ENCODE results near the gene ABCD3. TPM values are rescaled to one million over a fixed set of nuclear protein-coding genes. Genes with fewer than 3 reads are reported as not detected.
"Not testable (repeated sequence)": the region's sequence is repeated elsewhere in the genome, so short reads cannot be mapped to it uniquely, and the experiment has no call there.

ABCD3 gene
- total RNA-seq, 1 donor from 2014 or later: 38.4 TPM

DNA sequence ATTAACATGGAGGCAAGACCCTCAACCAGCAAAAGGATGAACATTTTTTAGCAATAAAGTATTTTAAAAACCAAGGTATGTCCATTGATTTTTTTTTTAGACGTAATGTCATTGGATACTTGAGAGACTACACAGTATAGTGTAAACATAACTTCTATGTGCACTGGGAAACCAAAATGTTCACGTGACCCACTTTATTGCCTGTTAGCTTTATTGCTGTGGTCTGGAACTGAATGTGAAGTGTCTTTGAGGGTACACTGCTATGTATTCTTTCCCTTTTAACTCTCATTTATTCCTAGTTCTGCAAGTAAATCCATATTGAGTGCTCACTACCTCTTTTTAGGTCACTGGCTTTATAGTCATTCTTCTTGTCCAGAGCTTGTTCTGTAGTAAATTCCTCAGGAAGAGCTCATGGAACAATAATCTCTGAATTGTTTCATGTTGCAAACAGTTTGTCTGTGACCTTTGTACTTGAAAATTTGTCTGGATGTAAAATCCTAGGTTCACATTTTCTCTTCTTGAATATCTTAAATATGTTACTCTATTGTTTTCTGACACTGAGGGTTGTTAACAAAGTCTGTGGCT is 20.6 kb downstream of the ABCD3 start:
- H3K36me3 Mint-ChIP-seq (ENCODE audit: low read depth, unreplicated experiment): peaks cover 8% of the 10 kb centered on the region
- H3K9me3 ChIP-seq (ENCODE audit: insufficient read depth, low read depth, low read length): peaks cover 3% of the 10 kb centered on the region
- no peaks in the 10 kb centered on the region for H3K4me1 ChIP-seq (ENCODE audit: insufficient read depth, low read length)
- TF ChIP-seq, protein P1, sequence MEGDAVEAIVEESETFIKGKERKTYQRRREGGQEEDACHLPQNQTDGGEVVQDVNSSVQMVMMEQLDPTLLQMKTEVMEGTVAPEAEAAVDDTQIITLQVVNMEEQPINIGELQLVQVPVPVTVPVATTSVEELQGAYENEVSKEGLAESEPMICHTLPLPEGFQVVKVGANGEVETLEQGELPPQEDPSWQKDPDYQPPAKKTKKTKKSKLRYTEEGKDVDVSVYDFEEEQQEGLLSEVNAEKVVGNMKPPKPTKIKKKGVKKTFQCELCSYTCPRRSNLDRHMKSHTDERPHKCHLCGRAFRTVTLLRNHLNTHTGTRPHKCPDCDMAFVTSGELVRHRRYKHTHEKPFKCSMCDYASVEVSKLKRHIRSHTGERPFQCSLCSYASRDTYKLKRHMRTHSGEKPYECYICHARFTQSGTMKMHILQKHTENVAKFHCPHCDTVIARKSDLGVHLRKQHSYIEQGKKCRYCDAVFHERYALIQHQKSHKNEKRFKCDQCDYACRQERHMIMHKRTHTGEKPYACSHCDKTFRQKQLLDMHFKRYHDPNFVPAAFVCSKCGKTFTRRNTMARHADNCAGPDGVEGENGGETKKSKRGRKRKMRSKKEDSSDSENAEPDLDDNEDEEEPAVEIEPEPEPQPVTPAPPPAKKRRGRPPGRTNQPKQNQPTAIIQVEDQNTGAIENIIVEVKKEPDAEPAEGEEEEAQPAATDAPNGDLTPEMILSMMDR (IDR thresholded peaks at IDR 0.05; ENCODE audit: insufficient read depth, low read depth, low read length): no peak
- TF ChIP-seq EZH2 (IDR thresholded peaks at IDR 0.05; ENCODE audit: insufficient read depth, low read length): no peak
- peaks cover 8% of the 10 kb centered on the region for H3K4me1 Mint-ChIP-seq (ENCODE audit: low read depth, unreplicated experiment)
- H3K4me2 ChIP-seq (ENCODE audit: low read length): no peak overlapping the region
- peaks cover 88% of the 10 kb centered on the region for H3K79me2 ChIP-seq (ENCODE audit: insufficient read depth, low read length)
- no peak overlapping the region for H3K4me3 ChIP-seq (ENCODE audit: insufficient read depth, low read depth, low read length)
- DNase-seq (ENCODE audit: low read depth): peak; percentile 25
- H3K27ac Mint-ChIP-seq (ENCODE audit: unreplicated experiment): no peak overlapping the region
- H3K4me3 Mint-ChIP-seq (ENCODE audit: unreplicated experiment): no peak overlapping the region
- peaks cover 42% of the 10 kb centered on the region for H4K20me1 ChIP-seq (ENCODE audit: insufficient read depth, low read length)
- H3K27me3 Mint-ChIP-seq (ENCODE audit: low read depth, unreplicated experiment): no peaks in the 10 kb centered on the region
- FAIRE-seq: no peak
- peaks cover 11% of the 10 kb centered on the region for H3K9me3 Mint-ChIP-seq (ENCODE audit: unreplicated experiment)
- H2AFZ ChIP-seq (ENCODE audit: low read depth, low read length): no peak overlapping the region
- H3K27me3 ChIP-seq (ENCODE audit: insufficient read depth, low read length): no peaks in the 10 kb centered on the region
- H3K9ac ChIP-seq (ENCODE audit: low read length): no peak overlapping the region
- H3K27ac ChIP-seq (ENCODE audit: low read depth, low read length): no peak overlapping the region
- no peaks in the 10 kb centered on the region for H3K36me3 ChIP-seq (ENCODE audit: insufficient read depth, low read length)

DNA sequence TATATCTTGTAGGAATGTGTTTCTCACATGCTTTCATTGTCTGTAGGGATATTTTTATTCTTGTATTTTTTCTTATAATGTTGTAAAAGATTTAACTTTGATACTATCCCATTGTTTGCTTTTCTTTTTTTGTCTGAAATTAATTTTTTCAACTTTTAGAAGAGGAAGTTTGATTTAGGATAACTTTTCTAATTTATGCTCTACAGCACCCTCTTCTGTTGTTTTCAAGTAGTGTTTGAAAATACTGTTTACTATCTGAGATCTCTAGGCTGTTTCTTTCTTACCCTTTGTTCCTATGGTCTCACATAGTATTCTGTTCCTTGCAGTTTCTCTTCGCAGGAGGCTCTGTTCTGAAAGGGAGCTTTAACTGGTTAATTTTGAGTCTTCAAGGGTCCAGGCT is 21.9 kb downstream of the ABCD3 start:
- H3K4me1 ChIP-seq (ENCODE audit: insufficient read depth, low read length): no peaks in the 10 kb centered on the region
- H3K9me3 ChIP-seq (ENCODE audit: insufficient read depth, low read depth, low read length): peaks cover 8% of the 10 kb centered on the region
- no peak overlapping the region for H3K27ac ChIP-seq (ENCODE audit: low read depth, low read length)
- no peak for DNase-seq (ENCODE audit: low read depth)
- no peak overlapping the region for H3K4me2 ChIP-seq (ENCODE audit: low read length)
- Mint-ChIP-seq H3K4me1 (ENCODE audit: low read depth, unreplicated experiment) (peaks cover 8% of the 10 kb centered on the region), H3K27ac (ENCODE audit: unreplicated experiment) (no peak overlapping the region), H3K4me3 (ENCODE audit: unreplicated experiment) (no peak overlapping the region), H3K36me3 (ENCODE audit: low read depth, unreplicated experiment) (peaks cover 8% of the 10 kb centered on the region), H3K9me3 (ENCODE audit: unreplicated experiment) (peaks cover 12% of the 10 kb centered on the region), H3K27me3 (ENCODE audit: low read depth, unreplicated experiment) (no peaks in the 10 kb centered on the region)
- no peak overlapping the region for H2AFZ ChIP-seq (ENCODE audit: low read depth, low read length)
- H3K9ac ChIP-seq (ENCODE audit: low read length): no peak overlapping the region
- H3K27me3 ChIP-seq (ENCODE audit: insufficient read depth, low read length): no peaks in the 10 kb centered on the region
- H3K4me3 ChIP-seq (ENCODE audit: insufficient read depth, low read depth, low read length): no peak overlapping the region
- TF ChIP-seq EZH2 (IDR thresholded peaks at IDR 0.05; ENCODE audit: insufficient read depth, low read length): no peak
- TF ChIP-seq, protein P1 (IDR thresholded peaks at IDR 0.05; ENCODE audit: insufficient read depth, low read depth, low read length): no peak
- no peaks in the 10 kb centered on the region for H3K36me3 ChIP-seq (ENCODE audit: insufficient read depth, low read length)
- FAIRE-seq: no peak
- peaks cover 34% of the 10 kb centered on the region for H4K20me1 ChIP-seq (ENCODE audit: insufficient read depth, low read length)
- peaks cover 88% of the 10 kb centered on the region for H3K79me2 ChIP-seq (ENCODE audit: insufficient read depth, low read length)

DNA sequence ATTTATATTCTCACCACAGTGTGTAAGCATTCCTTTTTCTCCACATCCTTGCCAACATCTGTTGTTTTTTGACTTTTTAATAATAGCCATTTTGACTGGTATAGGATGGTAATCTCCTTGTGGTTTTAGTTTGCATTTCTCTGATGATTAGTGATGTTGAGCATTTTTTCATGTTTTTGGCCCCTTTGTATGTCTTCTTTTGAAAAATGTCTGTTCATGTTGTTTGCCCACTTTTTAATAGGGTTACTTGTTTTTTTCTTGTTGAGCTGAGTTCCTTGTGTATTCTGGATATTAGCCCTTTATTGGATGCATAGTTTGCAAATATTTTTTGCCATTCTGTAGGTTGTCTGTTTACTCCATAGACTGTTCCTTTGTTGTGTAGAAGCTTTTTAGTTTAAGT is 24.9 kb downstream of the ABCD3 start:
- peaks cover 17% of the 10 kb centered on the region for H3K9me3 Mint-ChIP-seq (ENCODE audit: unreplicated experiment)
- H3K36me3 Mint-ChIP-seq (ENCODE audit: low read depth, unreplicated experiment); H3K36me3 ChIP-seq (ENCODE audit: insufficient read depth, low read length); H3K4me1 ChIP-seq (ENCODE audit: insufficient read depth, low read length); H3K27me3 Mint-ChIP-seq (ENCODE audit: low read depth, unreplicated experiment); H3K27ac Mint-ChIP-seq (ENCODE audit: unreplicated experiment); H3K4me3 Mint-ChIP-seq (ENCODE audit: unreplicated experiment); H3K27me3 ChIP-seq (ENCODE audit: insufficient read depth, low read length); FAIRE-seq; H3K9ac ChIP-seq (ENCODE audit: low read length); DNase-seq (ENCODE audit: low read depth); H3K4me3 ChIP-seq (ENCODE audit: insufficient read depth, low read depth, low read length); H3K27ac ChIP-seq (ENCODE audit: low read depth, low read length); H3K4me2 ChIP-seq (ENCODE audit: low read length); H3K4me1 Mint-ChIP-seq (ENCODE audit: low read depth, unreplicated experiment); H2AFZ ChIP-seq (ENCODE audit: low read depth, low read length): not testable (repeated sequence)
- peaks cover 19% of the 10 kb centered on the region for H4K20me1 ChIP-seq (ENCODE audit: insufficient read depth, low read length)
- H3K79me2 ChIP-seq (ENCODE audit: insufficient read depth, low read length): peaks cover 72% of the 10 kb centered on the region
- peaks cover 11% of the 10 kb centered on the region for H3K9me3 ChIP-seq (ENCODE audit: insufficient read depth, low read depth, low read length)

DNA sequence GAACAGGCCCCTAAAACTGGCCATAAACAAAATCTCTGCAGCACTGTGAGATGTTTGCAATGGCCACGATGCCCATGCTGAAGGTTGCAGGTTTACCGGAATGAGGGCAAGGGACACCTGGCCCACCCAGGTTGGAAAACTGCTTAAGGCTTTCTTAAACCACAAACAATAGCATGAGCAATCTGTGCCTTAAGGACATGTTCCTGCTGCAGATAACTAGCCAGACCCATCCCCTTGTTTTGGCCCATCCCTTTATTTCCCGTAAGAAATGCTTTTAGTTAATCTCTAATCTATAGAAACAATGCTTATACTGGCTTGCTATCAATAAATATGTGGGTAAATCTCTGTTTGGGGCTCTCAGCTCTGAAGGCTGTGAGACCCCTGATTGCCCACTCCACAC is 26.6 kb downstream of the ABCD3 start:
- Histone ChIP-seq H4K20me1 (ENCODE audit: insufficient read depth, low read length) (peaks cover 11% of the 10 kb centered on the region), H3K9me3 (ENCODE audit: insufficient read depth, low read depth, low read length) (peaks cover 15% of the 10 kb centered on the region), H3K79me2 (ENCODE audit: insufficient read depth, low read length) (peaks cover 55% of the 10 kb centered on the region)
- Mint-ChIP-seq H3K9me3 (ENCODE audit: unreplicated experiment) (peaks cover 28% of the 10 kb centered on the region), H3K36me3 (ENCODE audit: low read depth, unreplicated experiment) (peaks cover 22% of the 10 kb centered on the region)
- H3K9ac ChIP-seq (ENCODE audit: low read length); DNase-seq (ENCODE audit: low read depth); H3K4me3 ChIP-seq (ENCODE audit: insufficient read depth, low read depth, low read length); H3K27ac ChIP-seq (ENCODE audit: low read depth, low read length); H3K4me1 Mint-ChIP-seq (ENCODE audit: low read depth, unreplicated experiment); H3K27me3 ChIP-seq (ENCODE audit: insufficient read depth, low read length); H3K4me1 ChIP-seq (ENCODE audit: insufficient read depth, low read length); H2AFZ ChIP-seq (ENCODE audit: low read depth, low read length); H3K36me3 ChIP-seq (ENCODE audit: insufficient read depth, low read length); H3K4me2 ChIP-seq (ENCODE audit: low read length); H3K27me3 Mint-ChIP-seq (ENCODE audit: low read depth, unreplicated experiment); FAIRE-seq; H3K27ac Mint-ChIP-seq (ENCODE audit: unreplicated experiment); H3K4me3 Mint-ChIP-seq (ENCODE audit: unreplicated experiment): not testable (repeated sequence)

DNA sequence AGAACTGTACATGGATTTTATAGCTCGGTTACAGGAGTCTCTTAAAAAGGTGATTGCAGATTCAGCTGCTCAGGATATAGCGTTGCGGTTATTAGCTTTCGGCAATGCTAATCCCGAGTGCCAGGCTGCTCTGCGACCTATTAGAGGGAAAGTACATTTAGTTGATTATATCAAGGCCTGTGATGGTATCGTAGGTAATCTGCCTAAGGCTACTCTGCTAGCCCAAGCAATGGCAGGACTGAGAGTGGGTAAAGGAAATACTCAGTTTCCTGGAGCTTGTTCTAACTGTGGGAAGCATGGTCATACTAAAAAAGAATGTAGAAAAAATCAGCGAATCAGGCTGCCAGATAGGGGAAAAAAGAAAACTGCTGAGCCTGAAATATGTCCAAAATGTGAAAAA is 27.5 kb downstream of the ABCD3 start:
- not testable (repeated sequence) for H3K4me1 Mint-ChIP-seq (ENCODE audit: low read depth, unreplicated experiment); DNase-seq (ENCODE audit: low read depth); H3K27me3 Mint-ChIP-seq (ENCODE audit: low read depth, unreplicated experiment); FAIRE-seq; H3K27ac ChIP-seq (ENCODE audit: low read depth, low read length); H3K4me3 Mint-ChIP-seq (ENCODE audit: unreplicated experiment); H3K27me3 ChIP-seq (ENCODE audit: insufficient read depth, low read length); H3K27ac Mint-ChIP-seq (ENCODE audit: unreplicated experiment); H3K9ac ChIP-seq (ENCODE audit: low read length); H3K4me1 ChIP-seq (ENCODE audit: insufficient read depth, low read length); H2AFZ ChIP-seq (ENCODE audit: low read depth, low read length); H3K36me3 ChIP-seq (ENCODE audit: insufficient read depth, low read length); H3K4me3 ChIP-seq (ENCODE audit: insufficient read depth, low read depth, low read length); H3K4me2 ChIP-seq (ENCODE audit: low read length); H4K20me1 ChIP-seq (ENCODE audit: insufficient read depth, low read length)
- H3K9me3 Mint-ChIP-seq (ENCODE audit: unreplicated experiment): peaks cover 37% of the 10 kb centered on the region
- Histone ChIP-seq H3K9me3 (ENCODE audit: insufficient read depth, low read depth, low read length) (peaks cover 17% of the 10 kb centered on the region), H3K79me2 (ENCODE audit: insufficient read depth, low read length) (peaks cover 46% of the 10 kb centered on the region)
- peaks cover 31% of the 10 kb centered on the region for H3K36me3 Mint-ChIP-seq (ENCODE audit: low read depth, unreplicated experiment)

All from astrocyte (in vitro differentiated cells and primary cell).